MM.1S (cell line): ENCODE measurements around the gene CBY2.

Source experiments
- DNase-seq: peaks from one replicate; pipeline ENCODE4 v3.0.0-alpha.2; 2015
- H2AFZ ChIP-seq: fragments of 300-600 bp; sonication (generic); 2 replicates; pipeline ENCODE4 v1.6.0; 2016; ENCODE audit warnings: antibody characterized with exemption, low read length
- H3F3A ChIP-seq: fragments of 300-600 bp; sonication (generic); 2 replicates; pipeline ENCODE4 v1.6.1; 2016; ENCODE audit warnings: mild to moderate bottlenecking, antibody characterized with exemption, low read length, moderate library complexity, mixed read lengths; ENCODE audit not compliant: insufficient read depth
- H3K27ac ChIP-seq: fragments of 300-600 bp; sonication (generic); 2 replicates; pipeline ENCODE4 v1.5.1; 2016; ENCODE audit warnings: mild to moderate bottlenecking, low read length
- H3K27me3 ChIP-seq: fragments of 300-600 bp; sonication (generic); replicated peaks from 2 replicates; pipeline ENCODE4 v1.6.0; 2016; ENCODE audit warnings: low read length; ENCODE audit not compliant: insufficient read depth
- H3K36me3 ChIP-seq: fragments of 300-600 bp; sonication (generic); replicated peaks from 2 replicates; pipeline ENCODE4 v1.6.1; 2016; ENCODE audit warnings: mild to moderate bottlenecking, low read length, mixed read lengths; ENCODE audit not compliant: insufficient read depth
- H3K4me1 ChIP-seq: fragments of 300-600 bp; sonication (generic); 2 replicates; pipeline ENCODE4 v1.6.1; 2016; ENCODE audit warnings: low read length, mixed read lengths
- H3K4me2 ChIP-seq: fragments of 300-600 bp; sonication (generic); 2 replicates; pipeline ENCODE4 v1.6.0; 2016; ENCODE audit warnings: low read depth, low read length
- H3K4me3 ChIP-seq: fragments of 300-600 bp; sonication (generic); 2 replicates; pipeline ENCODE4 v1.5.1; 2016; ENCODE audit warnings: low read length, mixed read lengths
- H3K79me2 ChIP-seq: fragments of 300-600 bp; sonication (generic); 2 replicates; pipeline ENCODE4 v1.6.1; 2016; ENCODE audit warnings: mixed run types, low read length, mixed read lengths
- H3K9ac ChIP-seq: fragments of 300-600 bp; sonication (generic); 2 replicates; pipeline ENCODE4 v1.6.1; 2016; ENCODE audit warnings: low read length, mixed read lengths
- H3K9me2 ChIP-seq: fragments of 300-600 bp; sonication (generic); replicated peaks from 2 replicates; pipeline ENCODE4 v1.6.1; 2016; ENCODE audit warnings: mild to moderate bottlenecking, low read length, mixed read lengths; ENCODE audit not compliant: insufficient read depth
- H3K9me3 ChIP-seq: fragments of 300-600 bp; sonication (generic); replicated peaks from 2 replicates; pipeline ENCODE4 v1.6.1; 2016; ENCODE audit warnings: mild to moderate bottlenecking, low read length, mixed read lengths; ENCODE audit not compliant: insufficient read depth
- H4K20me1 ChIP-seq: fragments of 300-600 bp; sonication (generic); 2 replicates; pipeline ENCODE4 v1.6.1; 2016; ENCODE audit warnings: mild to moderate bottlenecking, low read length, moderate library complexity, mixed read lengths; ENCODE audit not compliant: insufficient read depth
- EZH2 ChIP-seq: fragments of 300-600 bp; sonication (generic); optimal IDR thresholded peaks from 2 replicates; pipeline ENCODE3; 2017; ENCODE audit warnings: low read depth, mild to moderate bottlenecking, antibody characterized with exemption, low read length, mixed read lengths
- EZH2phosphoT487 ChIP-seq: fragments of 300-600 bp; sonication (generic); IDR thresholded peaks from 2 replicates; pipeline ENCODE4 v1.6.1; 2018; ENCODE audit warnings: antibody characterized with exemption, low read length
- TF ChIP-seq, protein P1 (sequence below): fragments of 300-600 bp; sonication (generic); IDR thresholded peaks from 2 replicates; pipeline ENCODE4 v1.5.1; 2016; ENCODE audit warnings: antibody characterized with exemption, low read length, mixed read lengths

CBY2 gene

DNA sequence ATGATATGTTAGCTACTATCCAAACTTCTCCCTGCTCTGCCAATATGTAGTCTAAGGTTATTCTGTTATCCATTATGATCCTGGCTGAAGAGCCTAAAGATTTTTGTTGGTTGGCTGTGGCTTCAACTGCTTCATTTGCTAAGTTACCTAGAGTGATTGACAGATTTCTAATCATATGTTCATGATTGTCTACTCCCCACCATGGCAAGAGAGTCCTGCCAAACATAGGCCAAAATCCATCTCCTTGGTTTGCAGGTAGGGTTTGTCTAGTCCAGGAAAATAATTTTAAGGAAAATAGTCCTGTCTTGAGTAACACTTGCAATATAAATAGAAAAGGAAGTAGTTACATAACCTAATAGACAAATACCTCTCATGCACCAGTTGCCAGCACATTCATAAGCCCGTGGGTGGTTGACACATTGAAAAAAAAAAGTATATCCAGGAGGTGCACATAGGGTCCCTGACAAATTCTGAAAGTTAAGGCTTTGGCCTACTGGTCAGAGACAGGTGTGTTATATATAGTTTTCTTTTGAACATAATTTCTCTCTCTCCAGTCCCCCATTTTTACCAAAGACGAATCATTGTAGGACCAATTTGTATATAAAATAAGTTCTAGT, 5.4 kb upstream of the CBY2 start:
- DNase-seq = no peak
- H3K9me3 ChIP-seq = no peaks in the 10 kb centered on the region
- H3K27me3 ChIP-seq = no peaks in the 10 kb centered on the region
- H3K79me2 ChIP-seq = peaks cover 51% of the 10 kb centered on the region
- peak overlapping the region; percentile 37; the same call in 1 of the 2 replicates for H3K4me2 ChIP-seq
- H3K9me2 ChIP-seq = no peaks in the 10 kb centered on the region
- no peaks in the 10 kb centered on the region for H3K36me3 ChIP-seq
- H3K4me1 ChIP-seq = peaks cover 21% of the 10 kb centered on the region
- peaks cover 43% of the 10 kb centered on the region for H3F3A ChIP-seq
- H3K4me3 ChIP-seq = no peak overlapping the region
- no peak overlapping the region for H3K9ac ChIP-seq
- peak overlapping the region; percentile 79; the same call in 1 of the 2 replicates for H3K27ac ChIP-seq
- H4K20me1 ChIP-seq = no peaks in the 10 kb centered on the region
- TF ChIP-seq EZH2phosphoT487 = no peak
- TF ChIP-seq, protein P1, sequence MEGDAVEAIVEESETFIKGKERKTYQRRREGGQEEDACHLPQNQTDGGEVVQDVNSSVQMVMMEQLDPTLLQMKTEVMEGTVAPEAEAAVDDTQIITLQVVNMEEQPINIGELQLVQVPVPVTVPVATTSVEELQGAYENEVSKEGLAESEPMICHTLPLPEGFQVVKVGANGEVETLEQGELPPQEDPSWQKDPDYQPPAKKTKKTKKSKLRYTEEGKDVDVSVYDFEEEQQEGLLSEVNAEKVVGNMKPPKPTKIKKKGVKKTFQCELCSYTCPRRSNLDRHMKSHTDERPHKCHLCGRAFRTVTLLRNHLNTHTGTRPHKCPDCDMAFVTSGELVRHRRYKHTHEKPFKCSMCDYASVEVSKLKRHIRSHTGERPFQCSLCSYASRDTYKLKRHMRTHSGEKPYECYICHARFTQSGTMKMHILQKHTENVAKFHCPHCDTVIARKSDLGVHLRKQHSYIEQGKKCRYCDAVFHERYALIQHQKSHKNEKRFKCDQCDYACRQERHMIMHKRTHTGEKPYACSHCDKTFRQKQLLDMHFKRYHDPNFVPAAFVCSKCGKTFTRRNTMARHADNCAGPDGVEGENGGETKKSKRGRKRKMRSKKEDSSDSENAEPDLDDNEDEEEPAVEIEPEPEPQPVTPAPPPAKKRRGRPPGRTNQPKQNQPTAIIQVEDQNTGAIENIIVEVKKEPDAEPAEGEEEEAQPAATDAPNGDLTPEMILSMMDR = no peak
- no peak for TF ChIP-seq EZH2
- H2AFZ ChIP-seq = no peak overlapping the region

DNA sequence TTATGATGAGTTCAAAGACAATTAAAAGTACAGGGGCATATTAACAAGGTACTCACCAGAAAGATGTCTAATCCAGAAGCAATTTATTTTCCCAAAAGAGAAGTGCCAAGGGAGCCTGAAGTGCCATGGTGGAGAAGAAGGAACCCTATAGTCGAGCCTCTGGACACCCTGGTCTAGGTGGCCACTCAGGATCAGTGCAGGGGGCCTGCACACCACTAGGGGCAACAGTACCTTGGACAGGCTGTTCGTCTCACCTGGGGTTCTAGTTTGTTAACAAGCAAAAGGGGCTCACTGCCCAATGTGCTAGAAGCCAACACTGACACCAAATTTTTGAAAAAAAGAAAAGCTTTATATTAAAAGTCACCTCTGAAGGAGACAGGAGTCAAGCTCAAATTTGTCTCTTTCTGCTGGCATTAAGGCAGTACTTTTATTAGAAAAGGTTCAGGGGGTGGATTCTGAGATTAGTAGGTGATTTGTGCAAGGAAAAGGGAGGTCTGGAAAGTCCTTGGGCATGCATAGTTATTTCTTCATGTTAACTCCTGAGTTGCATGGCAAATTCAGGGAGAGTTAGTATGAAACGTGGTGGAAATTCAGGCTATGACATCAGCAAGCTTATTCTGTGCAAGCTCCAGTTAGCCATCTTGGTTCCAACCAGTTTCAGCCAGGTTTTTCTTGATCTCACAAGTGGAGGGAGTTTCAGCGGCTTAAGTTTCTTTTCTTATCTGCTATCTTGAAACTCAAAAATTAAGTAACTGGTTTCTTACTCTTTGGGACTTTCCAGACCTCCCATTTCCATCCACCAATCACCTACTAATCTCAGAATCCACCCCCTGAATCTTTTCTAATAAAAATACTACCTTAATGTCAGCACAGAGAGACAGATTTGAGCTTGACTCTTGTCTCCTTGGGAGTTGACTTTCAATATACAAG, 884 bp upstream of the CBY2 start:
- Histone ChIP-seq H3K9me2 (no peaks in the 10 kb centered on the region), H3K4me1 (peaks cover 52% of the 10 kb centered on the region), H3K9ac (peak overlapping the region; percentile 98), H2AFZ (no peak overlapping the region), H3K36me3 (no peaks in the 10 kb centered on the region), H3K4me2 (peak overlapping the region; percentile 89), H3K4me3 (peak overlapping the region; percentile 67), H3F3A (peaks cover 45% of the 10 kb centered on the region), H3K9me3 (no peaks in the 10 kb centered on the region), H4K20me1 (no peaks in the 10 kb centered on the region), H3K27ac (peak overlapping the region; percentile 100), H3K27me3 (no peaks in the 10 kb centered on the region), H3K79me2 (peaks cover 42% of the 10 kb centered on the region)
- DNase-seq = peak; percentile 91
- TF ChIP-seq, protein P1 = peak; percentile 49
- no peak for TF ChIP-seq EZH2phosphoT487

DNA sequence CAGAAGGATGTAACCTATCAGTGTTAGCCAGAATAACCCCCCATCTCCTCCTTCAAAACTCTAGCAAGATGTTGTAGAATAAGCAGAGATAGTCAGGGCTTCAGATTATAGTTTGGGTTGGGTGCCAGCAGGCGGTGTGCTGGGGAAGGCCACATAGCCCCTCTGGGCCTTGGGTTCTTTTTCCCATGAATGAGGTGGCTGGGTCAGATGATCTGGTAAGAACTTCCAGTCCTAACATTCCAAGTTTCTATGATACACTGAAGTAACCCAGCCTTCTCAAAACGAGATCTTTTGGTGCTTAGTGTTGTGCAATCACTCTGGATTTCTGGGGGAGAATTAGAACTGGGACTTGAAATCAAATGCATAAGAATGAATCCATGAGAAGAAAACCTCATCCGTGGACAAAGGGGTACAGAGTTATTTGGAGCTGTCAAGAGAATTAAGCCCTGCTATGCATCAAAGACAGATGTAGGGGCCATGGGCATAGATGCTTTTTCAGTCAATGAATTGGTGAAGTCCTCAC, 810 bp downstream of the CBY2 start:
- H3K4me1 ChIP-seq = peaks cover 42% of the 10 kb centered on the region
- H3K79me2 ChIP-seq = peaks cover 25% of the 10 kb centered on the region
- no peak for TF ChIP-seq EZH2phosphoT487
- H3K36me3 ChIP-seq = no peaks in the 10 kb centered on the region
- H3K4me2 ChIP-seq = peak overlapping the region; percentile 54; the same call in 1 of the 2 replicates
- no peaks in the 10 kb centered on the region for H4K20me1 ChIP-seq
- H3K9me3 ChIP-seq = no peaks in the 10 kb centered on the region
- H3K27ac ChIP-seq = peak overlapping the region; percentile 100
- no peaks in the 10 kb centered on the region for H3K9me2 ChIP-seq
- H3F3A ChIP-seq = peaks cover 33% of the 10 kb centered on the region
- DNase-seq = no peak
- no peak overlapping the region for H2AFZ ChIP-seq
- no peaks in the 10 kb centered on the region for H3K27me3 ChIP-seq
- H3K9ac ChIP-seq = no peak overlapping the region
- H3K4me3 ChIP-seq = no peak overlapping the region
